Fibroblast of lung (primary cell): Measurements from ENCODE around the gene WDR27. TPM values are rescaled to one million over a fixed set of nuclear protein-coding genes. Genes with fewer than 3 reads are reported as not detected.

Source experiments
- DNase-seq, 2 donors: peaks; one replicate each; pipeline versions ENCODE4 v3.0.0 to v3.0.0-alpha.2; 2010; ENCODE audit warnings: low read depth in 2 of 2
- H2AFZ ChIP-seq: 2 replicates; pipeline ENCODE4 v1.5.1; 2012; ENCODE audit warnings: low read length, control low read depth, inconsistent platforms
- H3K27ac ChIP-seq: 2 replicates; pipeline ENCODE4 v1.5.1; 2011; ENCODE audit warnings: low read length, control low read depth; ENCODE audit not compliant: insufficient read depth
- H3K27me3 ChIP-seq: 2 replicates; pipeline ENCODE4 v1.5.1; 2011; ENCODE audit warnings: mild to moderate bottlenecking, low read length; ENCODE audit not compliant: control insufficient read depth, insufficient read depth
- H3K36me3 ChIP-seq: 2 replicates; pipeline ENCODE4 v1.5.1; 2011; ENCODE audit warnings: low read length; ENCODE audit not compliant: control insufficient read depth, insufficient read depth
- H3K4me1 ChIP-seq: 2 replicates; pipeline ENCODE4 v1.5.1; 2011; ENCODE audit warnings: low read length; ENCODE audit not compliant: control insufficient read depth, insufficient read depth; ENCODE audit errors: extremely low read depth
- H3K4me2 ChIP-seq: 2 replicates; pipeline ENCODE4 v1.5.1; 2011; ENCODE audit warnings: low read length, control low read depth; ENCODE audit not compliant: insufficient read depth; ENCODE audit errors: extremely low read depth
- H3K4me3 ChIP-seq, 4 experiments: fragments of 200-600 bp in 1 of 4; sonication (generic) in 1 of 4; replicated peaks in 1 of 4; 2 replicates each; pipeline ENCODE4 v1.5.1; 2011 to 2016; ENCODE audit warnings: low read length in 4 of 4, low read depth in 3 of 4, mild to moderate bottlenecking in 3 of 4, control low read depth in 2 of 4, inconsistent platforms in 1 of 4, mixed read lengths in 1 of 4; ENCODE audit not compliant: insufficient read depth in 1 of 4; ENCODE audit errors: control extremely low read depth in 1 of 4
- H3K79me2 ChIP-seq: 2 replicates; pipeline ENCODE4 v1.5.1; 2012; ENCODE audit warnings: mild to moderate bottlenecking, low read length, inconsistent platforms; ENCODE audit not compliant: control insufficient read depth, insufficient read depth
- H3K9ac ChIP-seq: 2 replicates; pipeline ENCODE4 v1.5.1; 2011; ENCODE audit warnings: mild to moderate bottlenecking, low read length, control low read depth; ENCODE audit not compliant: insufficient read depth
- H3K9me3 ChIP-seq: 2 replicates; pipeline ENCODE4 v1.5.1; 2012; ENCODE audit warnings: low read depth, low read length; ENCODE audit not compliant: control insufficient read depth, insufficient read depth
- H4K20me1 ChIP-seq: 2 replicates; pipeline ENCODE4 v1.5.1; 2011; ENCODE audit warnings: low read length; ENCODE audit not compliant: control insufficient read depth, insufficient read depth; ENCODE audit errors: extremely low read depth
- CTCF ChIP-seq, 2 donors: IDR thresholded peaks in 1 of 2; conservative IDR thresholded peaks in 1 of 2; 1 replicate in 1 of 2; 2 replicates in 1 of 2; pipeline ENCODE4 v1.5.1; 2011 to 2012; ENCODE audit warnings: low read length in 2 of 2, control low read depth in 1 of 2, inconsistent platforms in 1 of 2, low read depth in 1 of 2, mild to moderate bottlenecking in 1 of 2
- EZH2 ChIP-seq: IDR thresholded peaks from 2 replicates; pipeline ENCODE4 v1.5.1; 2012; ENCODE audit warnings: low read length, control low read depth, mild to moderate bottlenecking; ENCODE audit errors: missing control alignments
- polyA plus RNA-seq, 2 donors: library from polyadenylated mRNA; depleted of rRNA in 1 of 2; stranded (reverse) in 1 of 2; unstranded in 1 of 2; fragments of >200 nt; gene quantifications; 2 replicates each; pipeline ENCODE4 v1.2.1, GENCODE V29; 2011 to 2012; ENCODE audit warnings: missing spikeins in 1 of 2
- total RNA-seq: library from RNA; depleted of rRNA; stranded (reverse); fragments of >200 nt; gene quantifications from 2 replicates; pipeline ENCODE4 v1.2.1, GENCODE V29; 2014

The WDR27 gene
- total and polyA plus RNA-seq, 2 donors (not counting 1 experiment from before 2014, with no cell fraction given): 8.8 to 23.3 TPM

- H3K36me3 ChIP-seq: no peaks in the 10 kb centered on the region
- H2AFZ ChIP-seq: no peak overlapping the region
- no peak overlapping the region for H3K4me3 ChIP-seq
- H3K27ac ChIP-seq: no peak overlapping the region
- TF ChIP-seq EZH2: no peak
- TF ChIP-seq CTCF (conservative IDR thresholded peaks at IDR 0.05 in 1 of 2, IDR thresholded peaks at IDR 0.05 in 1 of 2; ENCODE audit: low read depth in 1 of 2, low read length in 2 of 2): no peak
- no peak overlapping the region for H3K4me2 ChIP-seq
- H4K20me1 ChIP-seq: no peaks in the 10 kb centered on the region
- H3K9me3 ChIP-seq: no peaks in the 10 kb centered on the region
- H3K4me1 ChIP-seq: no peaks in the 10 kb centered on the region
- no peak for DNase-seq
- H3K27me3 ChIP-seq: no peaks in the 10 kb centered on the region
- no peak overlapping the region for H3K9ac ChIP-seq
- H3K79me2 ChIP-seq: no peaks in the 10 kb centered on the region
Measured at GRCh38 chr6:169691260-169691659, 10.6 kb downstream of the WDR27 start.

GRCh38 chr6:169689287-169689686 is 12.5 kb downstream of the WDR27 start:
- Histone ChIP-seq H4K20me1 (no peaks in the 10 kb centered on the region), H3K4me3 (no peak overlapping the region), H2AFZ (no peak overlapping the region), H3K27me3 (no peaks in the 10 kb centered on the region), H3K4me1 (no peaks in the 10 kb centered on the region), H3K9me3 (no peaks in the 10 kb centered on the region), H3K9ac (no peak overlapping the region), H3K79me2 (no peaks in the 10 kb centered on the region), H3K4me2 (no peak overlapping the region), H3K36me3 (no peaks in the 10 kb centered on the region), H3K27ac (no peak overlapping the region)
- peak; percentile 91 to 95 for DNase-seq
- no peak for TF ChIP-seq EZH2
- no peak for TF ChIP-seq CTCF (conservative IDR thresholded peaks at IDR 0.05 in 1 of 2, IDR thresholded peaks at IDR 0.05 in 1 of 2; ENCODE audit: low read depth in 1 of 2, low read length in 2 of 2)

- Histone ChIP-seq H3K79me2 (no peaks in the 10 kb centered on the region), H3K4me3 (no peak overlapping the region), H3K9ac (no peak overlapping the region), H3K4me1 (no peaks in the 10 kb centered on the region), H4K20me1 (no peaks in the 10 kb centered on the region), H3K36me3 (no peaks in the 10 kb centered on the region), H3K27ac (no peak overlapping the region), H3K9me3 (no peaks in the 10 kb centered on the region), H2AFZ (no peak overlapping the region), H3K27me3 (no peaks in the 10 kb centered on the region), H3K4me2 (no peak overlapping the region)
- no peak for DNase-seq
- TF ChIP-seq EZH2: no peak
- TF ChIP-seq CTCF (conservative IDR thresholded peaks at IDR 0.05 in 1 of 2, IDR thresholded peaks at IDR 0.05 in 1 of 2; ENCODE audit: low read depth in 1 of 2, low read length in 2 of 2): no peak
Measured at GRCh38 chr6:169685860-169686259, 16.0 kb downstream of the WDR27 start.
